ENCODE measurements around the gene ALX3. TPM values are rescaled to one million over a fixed set of nuclear protein-coding genes. Genes with fewer than 3 reads are reported as not detected.

The ALX3 gene
- total RNA-seq, 4 donors from 2014 or later: not detected

- Histone ChIP-seq H3K27ac (no peak overlapping the region), H3K27me3 (no peaks in the 10 kb centered on the region), H3K36me3 (peaks cover 65 to 84% of the 10 kb centered on the region in 2 donors), H3K9me3 (no peaks in the 10 kb centered on the region), H3K4me3 (replicated peaks in 1 of 3) (no peak overlapping the region), H3K4me1 (no peaks in the 10 kb centered on the region)
- WGBS, 2 donors: 67 to 71% methylated on average over 8 to 9 of the region's 16 CpGs
- peak; percentile 60 to 68 for DNase-seq
- TF ChIP-seq CTCF (IDR thresholded peaks at IDR 0.05) (peak; percentile 66 to 96 (median 79)), POLR2A (IDR thresholded peaks at IDR 0.05) (no peak)
- intact Hi-C loops (cut with DNase I): no loop called here
Observed at GRCh38 chr1:110053552-110054428, 16.7 kb downstream of the ALX3 start.

- Histone ChIP-seq H3K36me3 (peaks cover 75 to 90% of the 10 kb centered on the region in 2 donors), H3K27ac (no peak overlapping the region), H3K4me3 (replicated peaks in 1 of 3) (no peak overlapping the region), H3K9me3 (no peaks in the 10 kb centered on the region), H3K4me1 (no peaks in the 10 kb centered on the region), H3K27me3 (no peaks in the 10 kb centered on the region)
- TF ChIP-seq POLR2A (IDR thresholded peaks at IDR 0.05) (no peak), CTCF (IDR thresholded peaks at IDR 0.05) (no peak)
- 80 to 87% methylated on average over 2 of the region's 2 CpGs for WGBS, 2 donors
- DNase-seq: no peak
- intact Hi-C loops (cut with DNase I): no loop called here
Observed at GRCh38 chr1:110051262-110051648, 19.2 kb downstream of the ALX3 start.

- no peaks in the 10 kb centered on the region for H3K4me1 ChIP-seq
- TF ChIP-seq POLR2A (IDR thresholded peaks at IDR 0.05) (no peak), CTCF (IDR thresholded peaks at IDR 0.05) (no peak)
- no peak for DNase-seq
- intact Hi-C loops (cut with DNase I): no loop called here
- no peak overlapping the region for H3K27ac ChIP-seq
- H3K9me3 ChIP-seq: no peaks in the 10 kb centered on the region
- no peak overlapping the region for H3K4me3 ChIP-seq (replicated peaks in 1 of 3)
- H3K27me3 ChIP-seq: no peaks in the 10 kb centered on the region
- peaks cover 74 to 89% of the 10 kb centered on the region in 2 donors for H3K36me3 ChIP-seq
- WGBS, 2 donors: 79 to 94% methylated on average over 3 to 4 of the region's 4 CpGs
Observed at GRCh38 chr1:110050602-110051261, 19.7 kb downstream of the ALX3 start.

GRCh38 chr1:110049801-110050601 lies 20.5 kb downstream of the ALX3 start:
- Histone ChIP-seq H3K27me3 (no peaks in the 10 kb centered on the region), H3K27ac (no peak overlapping the region), H3K4me1 (no peaks in the 10 kb centered on the region), H3K9me3 (no peaks in the 10 kb centered on the region), H3K36me3 (peaks cover 73 to 88% of the 10 kb centered on the region in 2 donors), H3K4me3 (replicated peaks in 1 of 3) (no peak overlapping the region)
- WGBS, 2 donors: 81 to 93% methylated on average over 9 to 11 of the region's 11 CpGs
- TF ChIP-seq POLR2A (IDR thresholded peaks at IDR 0.05): no peak
- TF ChIP-seq CTCF (IDR thresholded peaks at IDR 0.05): no peak
- intact Hi-C loops (cut with DNase I): no loop called here
- peak in 1 of 2 donors; percentile 25 for DNase-seq

All from thyroid gland (tissue), 4 donors.